GOT3 (cell line): ENCODE data around the gene MMEL1.

Experiments
- DNase-seq: peaks from one replicate; lab custom pipeline; 2025; ENCODE audit warnings: mixed read lengths; lab: John Stamatoyannopoulos, UW

MMEL1 gene

GRCh38 chr1:2642560-2643413 lies 10.0 kb upstream of the MMEL1 start:
- no peak for DNase-seq

GRCh38 chr1:2642131-2642559 lies 9.3 kb upstream of the MMEL1 start:
- no peak for DNase-seq

- DNase-seq = no peak
These were observed 8.7 kb upstream of the MMEL1 start for GRCh38 chr1:2641381-2642130.

GRCh38 chr1:2640626-2641025 lies 7.8 kb upstream of the MMEL1 start:
- no peak for DNase-seq

GRCh38 chr1:2639607-2640521 lies 7.0 kb upstream of the MMEL1 start:
- no peak for DNase-seq

GRCh38 chr1:2639203-2639602 lies 6.4 kb upstream of the MMEL1 start:
- DNase-seq = no peak

- DNase-seq = no peak
These were observed 5.8 kb upstream of the MMEL1 start for GRCh38 chr1:2638466-2639115.

- no peak for DNase-seq
These were observed 4.8 kb upstream of the MMEL1 start for GRCh38 chr1:2637442-2638145.

GRCh38 chr1:2636733-2637132 lies 3.9 kb upstream of the MMEL1 start:
- no peak for DNase-seq

- DNase-seq = no peak
These were observed 2.7 kb upstream of the MMEL1 start for GRCh38 chr1:2635361-2636010.

GRCh38 chr1:2633936-2634491 lies 1.2 kb upstream of the MMEL1 start:
- DNase-seq = no peak

- no peak for DNase-seq
These were observed 635 bp upstream of the MMEL1 start for GRCh38 chr1:2633366-2633935.

- no peak for DNase-seq
These were observed 775 bp downstream of the MMEL1 start for GRCh38 chr1:2632051-2632430.

- no peak for DNase-seq
These were observed 1.4 kb downstream of the MMEL1 start for GRCh38 chr1:2631136-2632050.

- no peak for DNase-seq
These were observed 2.2 kb downstream of the MMEL1 start for GRCh38 chr1:2630498-2631135.

- DNase-seq = no peak
These were observed 3.0 kb downstream of the MMEL1 start for GRCh38 chr1:2629627-2630497.

GRCh38 chr1:2628933-2629626 lies 3.7 kb downstream of the MMEL1 start:
- DNase-seq = no peak
